K562 (cell line): ENCODE results near the gene FAM187B. TPM values are rescaled to one million over a fixed set of nuclear protein-coding genes. Genes with fewer than 3 reads are reported as not detected.

Experiments used
- HNRNPLL ChIP-seq: fragments of 200-400 bp; formaldehyde crosslinking; IDR thresholded peaks from 2 replicates; pipeline ENCODE4 v1.6.1; 2017; ENCODE audit warnings: low read length, low read depth, mild to moderate bottlenecking; ENCODE audit not compliant: poor library complexity, severe bottlenecking
- ID3 ChIP-seq, 2 experiments: fragments of 250-450 bp in 1 of 2; fragments of 450-650 bp in 1 of 2; sonication (Bioruptor Pico) in 1 of 2; IDR thresholded peaks; 2 replicates each; pipeline versions ENCODE4 v1.6.1 to v1.8.0; 2016 to 2021; ENCODE audit warnings: mild to moderate bottlenecking in 2 of 2, moderate library complexity in 2 of 2, missing compliant biosample characterization in 1 of 2, missing genetic modification characterization in 1 of 2
- MBD2 ChIP-seq: sonication (generic); IDR thresholded peaks from 2 replicates; pipeline ENCODE4 v1.6.1; 2016; ENCODE audit warnings: low read depth, borderline replicate concordance
- RBM22 ChIP-seq: fragments of 200-400 bp; formaldehyde crosslinking; IDR thresholded peaks from 2 replicates; pipeline ENCODE4 v1.6.1; 2018; ENCODE audit warnings: low read length, low read depth; ENCODE audit not compliant: poor library complexity, severe bottlenecking
- SP1 ChIP-seq: sonication (generic); formaldehyde crosslinking; IDR thresholded peaks from 2 replicates; pipeline ENCODE4 v1.8.1; 2022; ENCODE audit warnings: mild to moderate bottlenecking, missing genetic modification reagents
- ZBTB11 ChIP-seq, 3 experiments: fragments of 200-800 bp in 1 of 3; fragments of 250-450 bp in 1 of 3; fragments of 450-650 bp in 1 of 3; sonication (Bioruptor Pico) in 1 of 3; sonication (Bioruptor generic) in 1 of 3; formaldehyde crosslinking in 1 of 3; IDR thresholded peaks; 2 replicates each; pipeline versions ENCODE4 v1.6.1 to v1.8.0; 2016 to 2022; ENCODE audit warnings: mild to moderate bottlenecking in 2 of 3, missing genetic modification characterization in 2 of 3, missing compliant biosample characterization in 1 of 3, moderate library complexity in 1 of 3
- ZNF212 ChIP-seq: fragments of 450-650 bp; formaldehyde crosslinking; IDR thresholded peaks from 2 replicates; pipeline ENCODE4 v1.4.0; 2020; ENCODE audit warnings: mild to moderate bottlenecking
- polyA plus RNA-seq, 8 experiments: library from polyadenylated mRNA; depleted of rRNA in 4 of 8; stranded (reverse) in 5 of 8; unstranded in 3 of 8; fragments of >200 nt; fragmentation: Nextera tagmentation in 2 of 8; fragmentation: Illumina TruSeq in 1 of 8; extraction: Ambion mirVana in 2 of 8; extraction: Trizol in 1 of 8; gene quantifications; 2 replicates each; pipeline versions ENCODE4 v1.2.1 to v1.2.3, GENCODE V29; 2011 to 2014; ENCODE audit warnings: inconsistent platforms in 1 of 8, missing spikeins in 1 of 8
- total RNA-seq, 7 experiments: library from RNA; depleted of rRNA in 6 of 7; stranded (reverse); fragments of >200 nt in 6 of 7; fragmentation: Illumina TruSeq in 2 of 7; extraction: Trizol in 2 of 7; gene quantifications; 2 replicates each; pipeline versions ENCODE4 v1.2.1 to v1.2.3, GENCODE V29; 2011 to 2021; ENCODE audit warnings: low replicate concordance in 1 of 7
- TF ChIP-seq, protein P1 (sequence below), 2 experiments: fragments of 450-650 bp; formaldehyde crosslinking in 1 of 2; IDR thresholded peaks; 2 replicates each; pipeline versions ENCODE4 v1.4.0 to v1.6.1; 2014 to 2020; ENCODE audit warnings: mild to moderate bottlenecking in 2 of 2, borderline replicate concordance in 1 of 2, low read depth in 1 of 2

FAM187B gene
- total and polyA plus RNA-seq, 9 of the 15 experiments (the other 6 are each of a cell fraction or from before 2014, with no cell fraction given), result 0.04 to 0.09 TPM; not detected in 7

DNA sequence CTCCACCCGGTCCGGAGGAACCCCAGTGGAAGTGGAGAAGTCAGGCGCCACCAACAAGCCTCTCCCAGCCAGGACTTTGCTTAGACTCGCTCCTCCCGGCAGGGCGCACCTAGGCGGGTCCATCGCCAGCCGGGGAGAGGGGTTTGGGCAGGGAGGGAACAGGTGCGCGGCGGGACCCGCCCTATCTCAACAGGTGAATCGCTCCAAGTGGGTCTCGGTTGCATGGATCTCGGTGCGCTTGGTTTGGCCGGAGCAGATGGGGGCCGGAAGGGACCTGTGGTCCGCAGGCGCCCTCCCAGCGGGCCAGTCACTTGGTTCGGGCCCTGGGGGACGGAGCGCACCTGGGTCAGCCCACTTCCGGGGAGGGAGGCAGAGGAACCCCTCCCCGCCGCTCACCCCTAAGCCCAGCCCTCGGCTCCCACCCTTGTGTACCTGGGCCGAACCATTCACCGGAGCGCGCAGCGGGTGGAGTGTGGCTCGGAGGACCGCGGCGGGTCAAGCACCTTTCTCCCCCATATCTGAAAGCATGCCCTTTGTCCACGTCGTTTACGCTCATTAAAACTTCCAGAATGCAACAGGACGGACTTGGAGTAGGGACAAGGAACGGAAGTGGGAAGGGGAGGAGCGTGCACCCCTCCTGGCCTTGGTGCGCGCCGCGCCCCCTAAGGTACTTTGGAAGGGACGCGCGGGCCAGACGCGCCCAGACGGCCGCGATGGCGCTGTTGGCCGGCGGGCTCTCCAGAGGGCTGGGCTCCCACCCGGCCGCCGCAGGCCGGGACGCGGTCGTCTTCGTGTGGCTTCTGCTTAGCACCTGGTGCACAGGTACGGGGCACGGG lies 20.0 kb upstream of the FAM187B start, which contains the start of gene LSR (continued):
- TF ChIP-seq, protein P1, sequence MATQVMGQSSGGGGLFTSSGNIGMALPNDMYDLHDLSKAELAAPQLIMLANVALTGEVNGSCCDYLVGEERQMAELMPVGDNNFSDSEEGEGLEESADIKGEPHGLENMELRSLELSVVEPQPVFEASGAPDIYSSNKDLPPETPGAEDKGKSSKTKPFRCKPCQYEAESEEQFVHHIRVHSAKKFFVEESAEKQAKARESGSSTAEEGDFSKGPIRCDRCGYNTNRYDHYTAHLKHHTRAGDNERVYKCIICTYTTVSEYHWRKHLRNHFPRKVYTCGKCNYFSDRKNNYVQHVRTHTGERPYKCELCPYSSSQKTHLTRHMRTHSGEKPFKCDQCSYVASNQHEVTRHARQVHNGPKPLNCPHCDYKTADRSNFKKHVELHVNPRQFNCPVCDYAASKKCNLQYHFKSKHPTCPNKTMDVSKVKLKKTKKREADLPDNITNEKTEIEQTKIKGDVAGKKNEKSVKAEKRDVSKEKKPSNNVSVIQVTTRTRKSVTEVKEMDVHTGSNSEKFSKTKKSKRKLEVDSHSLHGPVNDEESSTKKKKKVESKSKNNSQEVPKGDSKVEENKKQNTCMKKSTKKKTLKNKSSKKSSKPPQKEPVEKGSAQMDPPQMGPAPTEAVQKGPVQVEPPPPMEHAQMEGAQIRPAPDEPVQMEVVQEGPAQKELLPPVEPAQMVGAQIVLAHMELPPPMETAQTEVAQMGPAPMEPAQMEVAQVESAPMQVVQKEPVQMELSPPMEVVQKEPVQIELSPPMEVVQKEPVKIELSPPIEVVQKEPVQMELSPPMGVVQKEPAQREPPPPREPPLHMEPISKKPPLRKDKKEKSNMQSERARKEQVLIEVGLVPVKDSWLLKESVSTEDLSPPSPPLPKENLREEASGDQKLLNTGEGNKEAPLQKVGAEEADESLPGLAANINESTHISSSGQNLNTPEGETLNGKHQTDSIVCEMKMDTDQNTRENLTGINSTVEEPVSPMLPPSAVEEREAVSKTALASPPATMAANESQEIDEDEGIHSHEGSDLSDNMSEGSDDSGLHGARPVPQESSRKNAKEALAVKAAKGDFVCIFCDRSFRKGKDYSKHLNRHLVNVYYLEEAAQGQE (IDR thresholded peaks at IDR 0.05; ENCODE audit: borderline replicate concordance), result no peak
- TF ChIP-seq, protein P1 (CRISPR knock-in tag; IDR thresholded peaks at IDR 0.05; ENCODE audit: low read depth), result peak; percentile 5; the same call in 1 of the 2 replicates
- TF ChIP-seq SP1 (CRISPR knock-in tag) (peak; percentile 100), ZNF212 (CRISPR knock-in tag) (no peak), HNRNPLL (peak; percentile 93), ID3 (CRISPR knock-in tag; IDR thresholded peaks at IDR 0.05) (no peak), ID3 (tag; IDR thresholded peaks at IDR 0.05) (peak; percentile 27; the same call in 1 of the 2 replicates), ZBTB11 (CRISPR knock-in tag; IDR thresholded peaks at IDR 0.05) (peak; percentile 64 to 91 (median 78); a peak in 4 of 6 replicates), RBM22 (peak; percentile 93), MBD2 (peak; percentile 92)
